ENCODE results near the gene CERK. TPM values are rescaled to one million over a fixed set of nuclear protein-coding genes. Genes with fewer than 3 reads are reported as not detected.

CERK gene
- total and polyA plus RNA-seq, 9 of the 15 experiments (the other 6 are each of a cell fraction or from before 2014, with no cell fraction given) = 1.1 to 14.9 (median 8.7) TPM

- POLR2A ChIA-PET = interaction anchor here (0.6 kb wide), 1 partner anchor 137 kb away, joined by 3 read pairs; no protein-coding TSS in a partner anchor
- intact Hi-C loops (cut with micrococcal nuclease) = no loop called here
These were observed 39.0 kb downstream of the CERK start for GRCh38 chr22:46699091-46699490.

More at GRCh38 chr22:46699091-46699490, 39.0 kb downstream of the CERK start:
- TF ChIP-seq HDAC8 (tag; IDR thresholded peaks at IDR 0.05) = no peak
- no peak for TF ChIP-seq SAFB (IDR thresholded peaks at IDR 0.05; ENCODE audit: borderline replicate concordance, low read depth, low read length)
- no peak for TF ChIP-seq FOS (IDR thresholded peaks at IDR 0.05; ENCODE audit: extremely low read depth, insufficient read length)
- no peak for TF ChIP-seq ZC3H8 (IDR thresholded peaks at IDR 0.05)
- no peak for TF ChIP-seq RCOR1 (IDR thresholded peaks at IDR 0.05; ENCODE audit: borderline replicate concordance in 1 of 2, low read depth in 2 of 2, low read length in 2 of 2)
- TF ChIP-seq, protein P1, sequence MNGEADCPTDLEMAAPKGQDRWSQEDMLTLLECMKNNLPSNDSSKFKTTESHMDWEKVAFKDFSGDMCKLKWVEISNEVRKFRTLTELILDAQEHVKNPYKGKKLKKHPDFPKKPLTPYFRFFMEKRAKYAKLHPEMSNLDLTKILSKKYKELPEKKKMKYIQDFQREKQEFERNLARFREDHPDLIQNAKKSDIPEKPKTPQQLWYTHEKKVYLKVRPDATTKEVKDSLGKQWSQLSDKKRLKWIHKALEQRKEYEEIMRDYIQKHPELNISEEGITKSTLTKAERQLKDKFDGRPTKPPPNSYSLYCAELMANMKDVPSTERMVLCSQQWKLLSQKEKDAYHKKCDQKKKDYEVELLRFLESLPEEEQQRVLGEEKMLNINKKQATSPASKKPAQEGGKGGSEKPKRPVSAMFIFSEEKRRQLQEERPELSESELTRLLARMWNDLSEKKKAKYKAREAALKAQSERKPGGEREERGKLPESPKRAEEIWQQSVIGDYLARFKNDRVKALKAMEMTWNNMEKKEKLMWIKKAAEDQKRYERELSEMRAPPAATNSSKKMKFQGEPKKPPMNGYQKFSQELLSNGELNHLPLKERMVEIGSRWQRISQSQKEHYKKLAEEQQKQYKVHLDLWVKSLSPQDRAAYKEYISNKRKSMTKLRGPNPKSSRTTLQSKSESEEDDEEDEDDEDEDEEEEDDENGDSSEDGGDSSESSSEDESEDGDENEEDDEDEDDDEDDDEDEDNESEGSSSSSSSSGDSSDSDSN (IDR thresholded peaks at IDR 0.05; ENCODE audit: borderline replicate concordance in 1 of 2, low read depth in 2 of 2, low read length in 2 of 2) = no peak
- no peak for TF ChIP-seq U2AF2 (optimal IDR thresholded peaks at IDR 0.05; ENCODE audit: low read depth, low read length)
- no peak for TF ChIP-seq C11orf30 (IDR thresholded peaks at IDR 0.05; ENCODE audit: low read depth)
- Histone ChIP-seq H3K9ac (ENCODE audit: insufficient read depth in 1 of 2, low read depth in 2 of 2, low read length in 2 of 2) (no peak overlapping the region; a peak in 1 of 4 replicates), H3K36me3 (ENCODE audit: control insufficient read depth, insufficient read depth, low read length) (peaks cover 25% of the 10 kb centered on the region; the same call in 1 of the 3 replicates), H3K4me2 (ENCODE audit: insufficient read depth, low read length) (no peak overlapping the region), H3K27ac (ENCODE audit: extremely low read depth, low read depth, low read length) (no peak overlapping the region), H3K79me2 (ENCODE audit: control insufficient read depth, insufficient read depth, low read length) (no peaks in the 10 kb centered on the region), H2AFZ (ENCODE audit: low read depth, low read length) (no peak overlapping the region), H3K4me1 (replicated peaks in 1 of 2; ENCODE audit: control insufficient read depth in 2 of 2, insufficient read depth in 2 of 2, low read length in 2 of 2) (no peaks in the 10 kb centered on the region), H4K20me1 (replicated peaks; ENCODE audit: control insufficient read depth, insufficient read depth, low read length) (no peaks in the 10 kb centered on the region), H3K27me3 (ENCODE audit: control insufficient read depth in 2 of 2, insufficient read depth in 2 of 2, low read length in 2 of 2) (no peaks in the 10 kb centered on the region), H3K9me1 (ENCODE audit: control insufficient read depth, insufficient read depth, low read length) (no peaks in the 10 kb centered on the region), H3K4me3 (no peak overlapping the region), H3K9me3 (replicated peaks; ENCODE audit: control insufficient read depth, insufficient read depth, low read depth, low read length) (no peaks in the 10 kb centered on the region)
- no TSS peak for BruUV-seq (replicated peaks)
- ATAC-seq (no peak), FAIRE-seq (no peak), DNase-seq (ENCODE audit: extremely low read depth in 1 of 4, low spot score in 3 of 4) (no peak)
- 94% methylated on average over 11 of the region's 17 CpGs for WGBS (ENCODE audit: insufficient coverage, low coverage, missing lambda C conversion rate)
- in situ Hi-C loops (cut with MboI) = no loop called here
- CTCF ChIA-PET (ENCODE audit: low intra/inter-chr PET ratio) = no interaction called here
